ENCODE measurements around the gene RNF113B. TPM values are rescaled to one million over a fixed set of nuclear protein-coding genes. Genes with fewer than 3 reads are reported as not detected.

Gene RNF113B
- total RNA-seq (2021) = not detected in 2 replicates
- not detected for Bru-seq, nascent RNA
- BruChase-seq, experiment 1, labeled RNA remaining after a 2-hour chase = not detected
- not detected for BruChase-seq, experiment 2, labeled RNA remaining after a 6-hour chase
- long read RNA-seq = 0 reads

DNA sequence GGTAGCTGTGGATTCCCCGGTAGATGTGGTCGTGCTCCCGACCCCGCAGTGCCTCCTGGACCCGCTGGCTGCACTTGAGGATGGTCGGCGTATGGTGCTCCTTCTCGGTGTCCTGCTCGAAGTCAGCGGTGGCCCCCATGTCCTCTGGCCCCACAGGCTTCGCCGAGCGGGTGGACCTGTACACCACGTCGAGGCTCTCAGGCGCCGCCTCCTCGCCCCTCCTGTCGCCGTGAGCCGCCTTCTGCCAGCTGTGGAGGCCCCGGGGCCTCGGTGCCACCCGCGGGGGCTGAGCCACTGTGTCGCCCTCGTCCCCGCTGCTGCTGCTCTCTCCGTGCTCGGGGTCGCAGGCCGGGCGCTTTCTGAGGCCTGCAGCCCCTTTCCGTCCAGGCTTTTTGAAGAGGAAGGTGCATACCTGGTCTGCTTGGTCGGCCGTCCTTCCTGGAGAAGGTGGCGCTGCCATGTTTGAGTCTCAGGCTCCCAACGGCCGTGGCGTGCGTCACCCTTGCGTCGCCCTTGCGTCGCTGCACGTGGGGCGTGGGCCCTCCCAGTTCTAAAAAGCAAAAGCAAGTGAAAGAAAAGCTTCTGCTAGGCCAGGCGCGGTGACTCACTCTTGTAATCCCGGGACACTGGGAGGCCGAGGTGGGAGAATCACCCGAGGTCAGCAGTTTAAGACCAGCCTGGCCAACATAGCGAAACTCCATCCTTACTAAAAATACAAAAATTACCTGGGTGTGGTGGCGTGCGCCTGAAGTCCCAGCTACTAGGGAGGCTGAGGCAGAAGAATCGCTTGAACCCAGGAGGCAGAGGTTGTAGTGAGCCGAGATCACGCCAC is at the start of gene RNF113B:
RNF113B (minus strand) TSS at position 493 of the 832 bp plus-strand sequence; CDS start at position 460, 33 bp downstream.
- no TSS peak for BruUV-seq (replicated peaks)
- intact Hi-C loops (cut with micrococcal nuclease; ENCODE audit: unreplicated experiment) = no loop called here
- Histone ChIP-seq H3K79me2 (ENCODE audit: low read depth) (no peaks in the 10 kb centered on the region), H3K9me3 (ENCODE audit: insufficient read depth, low read depth) (no peaks in the 10 kb centered on the region), H3K4me2 (no peak within 1 kb of the TSS), H4K20me1 (ENCODE audit: insufficient read depth) (no peaks in the 10 kb centered on the region), H3K4me3 (no peak within 1 kb of the TSS), H3K9me2 (ENCODE audit: insufficient read depth) (no peaks in the 10 kb centered on the region), H3K36me3 (ENCODE audit: low read depth) (no peaks in the 10 kb centered on the region), H2AFZ (no peak within 1 kb of the TSS), H3K27ac (no peak within 1 kb of the TSS), H3F3A (ENCODE audit: insufficient read depth, low read depth) (peaks cover 7% of the 10 kb centered on the region; the same call in 1 of the 2 replicates), H3K4me1 (replicated peaks; ENCODE audit: insufficient read depth) (peaks cover 16% of the 10 kb centered on the region), H3K27me3 (ENCODE audit: insufficient read depth, low read depth) (no peaks in the 10 kb centered on the region)
- POLR2A ChIA-PET (ENCODE audit: unreplicated experiment) = no interaction called here
- TF ChIP-seq EZH2 (IDR thresholded peaks at IDR 0.05; ENCODE audit: low read depth) = no peak
- CTCF ChIA-PET = interaction anchor here (0.6 kb wide), 1 partner anchor 33 kb away, joined by 3 read pairs; no protein-coding TSS in a partner anchor
- no peak for DNase-seq

DNA sequence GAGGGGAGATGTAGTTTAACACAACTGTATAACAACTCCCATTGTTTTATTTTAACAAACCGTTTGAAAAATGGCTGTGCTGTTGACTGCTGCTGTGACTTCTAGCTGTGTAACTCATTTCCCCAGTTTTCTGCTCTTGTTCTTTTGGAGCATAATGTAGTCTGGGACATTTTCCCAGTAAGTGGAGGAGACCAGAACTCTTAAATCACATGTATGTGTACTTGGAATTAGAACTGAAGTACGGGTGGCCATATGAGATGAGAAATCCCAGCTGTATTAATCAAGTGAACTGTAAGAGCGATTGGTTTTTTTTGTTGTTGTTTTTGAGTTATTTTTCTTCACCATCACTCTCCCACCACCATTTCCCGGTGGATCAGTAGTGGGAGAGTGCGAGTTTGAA is 49.4 kb upstream of the RNF113B start:
- no peak for TF ChIP-seq EZH2 (IDR thresholded peaks at IDR 0.05; ENCODE audit: low read depth)
- TF ChIP-seq, protein P1, sequence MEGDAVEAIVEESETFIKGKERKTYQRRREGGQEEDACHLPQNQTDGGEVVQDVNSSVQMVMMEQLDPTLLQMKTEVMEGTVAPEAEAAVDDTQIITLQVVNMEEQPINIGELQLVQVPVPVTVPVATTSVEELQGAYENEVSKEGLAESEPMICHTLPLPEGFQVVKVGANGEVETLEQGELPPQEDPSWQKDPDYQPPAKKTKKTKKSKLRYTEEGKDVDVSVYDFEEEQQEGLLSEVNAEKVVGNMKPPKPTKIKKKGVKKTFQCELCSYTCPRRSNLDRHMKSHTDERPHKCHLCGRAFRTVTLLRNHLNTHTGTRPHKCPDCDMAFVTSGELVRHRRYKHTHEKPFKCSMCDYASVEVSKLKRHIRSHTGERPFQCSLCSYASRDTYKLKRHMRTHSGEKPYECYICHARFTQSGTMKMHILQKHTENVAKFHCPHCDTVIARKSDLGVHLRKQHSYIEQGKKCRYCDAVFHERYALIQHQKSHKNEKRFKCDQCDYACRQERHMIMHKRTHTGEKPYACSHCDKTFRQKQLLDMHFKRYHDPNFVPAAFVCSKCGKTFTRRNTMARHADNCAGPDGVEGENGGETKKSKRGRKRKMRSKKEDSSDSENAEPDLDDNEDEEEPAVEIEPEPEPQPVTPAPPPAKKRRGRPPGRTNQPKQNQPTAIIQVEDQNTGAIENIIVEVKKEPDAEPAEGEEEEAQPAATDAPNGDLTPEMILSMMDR (conservative IDR thresholded peaks at IDR 0.05) = no peak
- peaks cover 8% of the 10 kb centered on the region; the same call in 1 of the 2 replicates for H3K4me1 ChIP-seq (replicated peaks; ENCODE audit: insufficient read depth)
- no peaks in the 10 kb centered on the region for H3K9me2 ChIP-seq (ENCODE audit: insufficient read depth)
- CTCF ChIA-PET = interaction anchor here (0.7 kb wide), 1 partner anchor 193 kb away, joined by 3 read pairs; no protein-coding TSS in a partner anchor
- no peaks in the 10 kb centered on the region for H4K20me1 ChIP-seq (ENCODE audit: insufficient read depth)
- no peak overlapping the region for H3K27ac ChIP-seq
- H3K27me3 ChIP-seq (ENCODE audit: insufficient read depth, low read depth) = no peaks in the 10 kb centered on the region
- no peaks in the 10 kb centered on the region for H3K9me3 ChIP-seq (ENCODE audit: insufficient read depth, low read depth)
- no peak overlapping the region for H3K4me3 ChIP-seq
- DNase-seq = no peak
- H3K36me3 ChIP-seq (ENCODE audit: low read depth) = no peaks in the 10 kb centered on the region
- no peak overlapping the region for H2AFZ ChIP-seq
- intact Hi-C loops (cut with micrococcal nuclease; ENCODE audit: unreplicated experiment) = no loop called here
- BruUV-seq (replicated peaks) = no TSS peak
- 0 out of 2 replicates have a peak, but pooled peaks cover 4% of the 10 kb centered on the region for H3K79me2 ChIP-seq (ENCODE audit: low read depth)
- POLR2A ChIA-PET (ENCODE audit: unreplicated experiment) = no interaction called here
- peaks cover 5% of the 10 kb centered on the region for H3F3A ChIP-seq (ENCODE audit: insufficient read depth, low read depth)
- H3K4me2 ChIP-seq = no peak overlapping the region

DNA sequence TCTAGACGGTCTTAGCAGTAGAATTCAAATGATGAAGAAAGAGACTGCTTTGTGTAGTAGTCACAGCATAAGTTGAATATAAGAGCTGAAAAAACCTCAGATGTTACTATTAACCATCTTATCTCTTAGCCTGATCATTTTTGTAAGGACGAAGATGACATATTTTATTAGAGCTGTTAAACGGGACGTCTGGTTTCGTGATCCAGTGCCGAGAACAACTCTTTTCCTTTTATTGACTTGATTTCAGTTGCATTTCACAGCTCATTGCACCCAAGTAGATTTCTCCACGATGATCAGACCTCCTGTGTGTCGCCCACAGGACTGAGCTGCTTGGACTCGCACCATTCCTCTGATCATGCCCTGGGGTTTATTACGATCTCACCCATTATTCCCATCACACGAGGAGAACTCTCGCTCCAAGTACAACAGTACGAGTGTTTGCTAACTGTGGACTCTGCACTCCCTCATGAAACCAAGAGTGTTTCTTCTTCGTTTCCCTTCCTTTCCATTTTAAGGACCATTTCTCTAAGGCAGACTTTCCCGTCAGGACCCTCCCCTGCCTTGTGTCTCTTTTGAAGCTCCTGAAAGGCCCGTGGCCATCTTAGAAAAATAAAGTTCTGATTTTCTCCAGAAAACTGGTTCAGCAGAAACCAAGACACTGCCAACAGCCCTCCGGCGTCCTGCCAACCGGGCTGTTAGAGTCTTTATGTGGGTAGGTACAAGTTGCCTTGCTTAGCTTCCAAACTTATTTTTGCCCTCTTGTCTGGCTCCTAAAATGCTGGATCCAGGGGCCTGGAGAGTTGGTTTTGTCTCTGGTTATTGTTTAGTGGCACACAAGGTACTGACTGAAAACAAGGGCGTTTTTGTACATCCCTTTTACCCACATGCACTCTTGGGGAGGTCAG is 48.2 kb upstream of the RNF113B start:
- no TSS peak for BruUV-seq (replicated peaks)
- Histone ChIP-seq H4K20me1 (ENCODE audit: insufficient read depth) (no peaks in the 10 kb centered on the region), H3K9me2 (ENCODE audit: insufficient read depth) (no peaks in the 10 kb centered on the region), H3K27ac (no peak overlapping the region), H2AFZ (no peak overlapping the region), H3F3A (ENCODE audit: insufficient read depth, low read depth) (peaks cover 5% of the 10 kb centered on the region), H3K36me3 (ENCODE audit: low read depth) (no peaks in the 10 kb centered on the region), H3K9me3 (ENCODE audit: insufficient read depth, low read depth) (no peaks in the 10 kb centered on the region), H3K79me2 (ENCODE audit: low read depth) (0 out of 2 replicates have a peak, but pooled peaks cover 4% of the 10 kb centered on the region), H3K27me3 (ENCODE audit: insufficient read depth, low read depth) (no peaks in the 10 kb centered on the region), H3K4me3 (no peak overlapping the region), H3K4me2 (no peak overlapping the region), H3K4me1 (replicated peaks; ENCODE audit: insufficient read depth) (peaks cover 8% of the 10 kb centered on the region; the same call in 1 of the 2 replicates)
- ChIA-PET POLR2A (ENCODE audit: unreplicated experiment) (no interaction called here), CTCF (no interaction called here)
- intact Hi-C loops (cut with micrococcal nuclease; ENCODE audit: unreplicated experiment) = no loop called here
- TF ChIP-seq, protein P1 (conservative IDR thresholded peaks at IDR 0.05) = no peak
- no peak for TF ChIP-seq EZH2 (IDR thresholded peaks at IDR 0.05; ENCODE audit: low read depth)
- DNase-seq = no peak

All from PC-9 (cell line).